ENCODE measurements around the gene SLC16A2.

Gene SLC16A2

DNA sequence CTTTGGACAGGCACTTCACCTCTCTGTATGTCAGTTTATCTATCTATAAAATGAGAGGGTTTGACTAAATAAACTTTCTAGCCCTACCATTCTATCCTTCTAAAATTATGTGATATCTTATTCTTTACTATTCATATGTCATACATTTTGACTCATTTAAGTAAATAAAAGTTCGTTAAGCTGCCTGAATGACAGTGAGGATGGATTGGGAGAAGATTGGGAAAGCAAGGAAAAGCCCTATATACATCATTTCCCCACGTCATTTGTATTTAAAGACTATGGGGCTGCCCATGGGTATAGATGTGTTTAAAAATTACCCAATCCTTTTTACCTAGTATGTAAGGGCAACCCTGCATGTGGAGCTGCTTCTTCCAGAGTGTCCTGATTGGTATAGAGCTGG, 5.3 kb downstream of the SLC16A2 start:
- Histone ChIP-seq H3K27ac (no peak overlapping the region), H3K4me3 (ENCODE audit: low read depth, low read length) (no peak overlapping the region), H3K36me3 (replicated peaks) (no peaks in the 10 kb centered on the region), H3K27me3 (replicated peaks) (no peaks in the 10 kb centered on the region)
- DNase-seq, result no peak
- in situ Hi-C loops (cut with HindIII; ENCODE audit: low pct_ligation_motif_present, low sequenced_read_pairs), result no loop called here
- TF ChIP-seq, protein P1, sequence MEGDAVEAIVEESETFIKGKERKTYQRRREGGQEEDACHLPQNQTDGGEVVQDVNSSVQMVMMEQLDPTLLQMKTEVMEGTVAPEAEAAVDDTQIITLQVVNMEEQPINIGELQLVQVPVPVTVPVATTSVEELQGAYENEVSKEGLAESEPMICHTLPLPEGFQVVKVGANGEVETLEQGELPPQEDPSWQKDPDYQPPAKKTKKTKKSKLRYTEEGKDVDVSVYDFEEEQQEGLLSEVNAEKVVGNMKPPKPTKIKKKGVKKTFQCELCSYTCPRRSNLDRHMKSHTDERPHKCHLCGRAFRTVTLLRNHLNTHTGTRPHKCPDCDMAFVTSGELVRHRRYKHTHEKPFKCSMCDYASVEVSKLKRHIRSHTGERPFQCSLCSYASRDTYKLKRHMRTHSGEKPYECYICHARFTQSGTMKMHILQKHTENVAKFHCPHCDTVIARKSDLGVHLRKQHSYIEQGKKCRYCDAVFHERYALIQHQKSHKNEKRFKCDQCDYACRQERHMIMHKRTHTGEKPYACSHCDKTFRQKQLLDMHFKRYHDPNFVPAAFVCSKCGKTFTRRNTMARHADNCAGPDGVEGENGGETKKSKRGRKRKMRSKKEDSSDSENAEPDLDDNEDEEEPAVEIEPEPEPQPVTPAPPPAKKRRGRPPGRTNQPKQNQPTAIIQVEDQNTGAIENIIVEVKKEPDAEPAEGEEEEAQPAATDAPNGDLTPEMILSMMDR (IDR thresholded peaks at IDR 0.05; ENCODE audit: low read depth, low read length, missing control alignments), result no peak

DNA sequence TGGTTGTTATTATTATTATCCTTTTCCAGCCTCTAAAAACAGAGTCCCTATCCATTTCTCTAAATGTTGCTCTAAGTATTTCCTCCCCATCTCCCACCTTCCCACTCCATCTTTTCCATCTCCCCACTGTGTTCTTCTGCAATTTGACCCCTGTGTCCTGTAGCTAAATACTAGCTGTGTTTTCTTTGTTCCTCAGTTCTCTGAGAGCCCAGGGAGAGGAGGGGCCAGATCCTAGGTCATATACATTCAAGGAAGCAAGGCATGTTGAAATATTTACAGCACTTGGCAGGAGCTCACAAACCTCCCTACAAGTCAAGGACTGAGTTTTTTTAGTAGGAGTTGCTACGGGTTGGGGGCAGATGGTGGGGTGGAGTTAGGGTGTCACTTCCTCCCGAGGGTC, 10.5 kb downstream of the SLC16A2 start:
- TF ChIP-seq, protein P1 (IDR thresholded peaks at IDR 0.05; ENCODE audit: low read depth, low read length, missing control alignments), result no peak
- Histone ChIP-seq H3K27ac (no peak overlapping the region), H3K4me3 (ENCODE audit: low read depth, low read length) (no peak overlapping the region), H3K36me3 (replicated peaks) (no peaks in the 10 kb centered on the region), H3K27me3 (replicated peaks) (no peaks in the 10 kb centered on the region)
- DNase-seq, result no peak
- in situ Hi-C loops (cut with HindIII; ENCODE audit: low pct_ligation_motif_present, low sequenced_read_pairs), result no loop called here

DNA sequence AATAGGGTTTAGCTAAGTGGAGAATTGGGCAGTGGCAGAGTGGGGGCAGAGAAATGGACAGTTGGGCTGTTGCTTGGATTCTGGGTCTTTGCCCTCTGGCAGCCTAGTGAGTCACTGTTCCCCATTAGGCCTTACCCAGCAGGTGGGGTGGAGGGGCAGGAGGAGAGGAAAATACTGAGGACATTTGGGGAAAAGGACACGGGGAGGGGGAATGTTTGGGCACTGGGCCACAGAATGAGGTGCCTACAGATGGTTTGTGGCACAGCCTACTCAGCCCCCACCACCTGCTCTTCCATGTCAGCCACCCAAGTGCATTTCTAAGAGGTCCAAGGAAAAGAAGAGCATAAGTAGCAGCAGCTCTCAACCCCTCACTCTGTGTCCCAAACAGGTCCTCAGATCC, 13.0 kb downstream of the SLC16A2 start:
- no peak for DNase-seq
- in situ Hi-C loops (cut with HindIII; ENCODE audit: low pct_ligation_motif_present, low sequenced_read_pairs), result no loop called here
- no peaks in the 10 kb centered on the region for H3K36me3 ChIP-seq (replicated peaks)
- no peak overlapping the region for H3K4me3 ChIP-seq (ENCODE audit: low read depth, low read length)
- no peaks in the 10 kb centered on the region for H3K27me3 ChIP-seq (replicated peaks)
- H3K27ac ChIP-seq, result no peak overlapping the region
- TF ChIP-seq, protein P1 (IDR thresholded peaks at IDR 0.05; ENCODE audit: low read depth, low read length, missing control alignments), result no peak

DNA sequence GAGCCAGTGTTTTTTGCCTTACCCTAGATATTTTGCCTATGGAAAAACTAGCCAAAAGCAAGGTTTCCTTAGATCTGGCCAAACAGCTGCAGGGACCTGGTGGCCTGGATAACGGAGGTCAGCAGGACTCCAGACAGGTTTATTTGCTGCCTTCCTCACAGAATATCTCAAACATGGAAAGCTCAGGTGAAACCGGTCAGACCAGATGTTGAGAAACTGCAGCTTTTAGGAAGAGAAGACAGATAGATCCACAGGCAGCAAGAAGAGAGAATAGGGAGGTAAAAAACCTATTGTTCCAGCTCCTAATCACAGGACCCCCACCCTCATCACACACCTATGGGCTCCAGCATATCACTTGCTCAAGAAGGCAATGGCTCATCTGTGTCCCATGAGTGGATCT, 16.2 kb downstream of the SLC16A2 start:
- DNase-seq, result no peak
- H3K4me3 ChIP-seq (ENCODE audit: low read depth, low read length), result no peak overlapping the region
- in situ Hi-C loops (cut with HindIII; ENCODE audit: low pct_ligation_motif_present, low sequenced_read_pairs), result no loop called here
- TF ChIP-seq, protein P1 (IDR thresholded peaks at IDR 0.05; ENCODE audit: low read depth, low read length, missing control alignments), result no peak
- H3K27ac ChIP-seq, result no peak overlapping the region
- H3K27me3 ChIP-seq (replicated peaks), result no peaks in the 10 kb centered on the region
- H3K36me3 ChIP-seq (replicated peaks), result no peaks in the 10 kb centered on the region

DNA sequence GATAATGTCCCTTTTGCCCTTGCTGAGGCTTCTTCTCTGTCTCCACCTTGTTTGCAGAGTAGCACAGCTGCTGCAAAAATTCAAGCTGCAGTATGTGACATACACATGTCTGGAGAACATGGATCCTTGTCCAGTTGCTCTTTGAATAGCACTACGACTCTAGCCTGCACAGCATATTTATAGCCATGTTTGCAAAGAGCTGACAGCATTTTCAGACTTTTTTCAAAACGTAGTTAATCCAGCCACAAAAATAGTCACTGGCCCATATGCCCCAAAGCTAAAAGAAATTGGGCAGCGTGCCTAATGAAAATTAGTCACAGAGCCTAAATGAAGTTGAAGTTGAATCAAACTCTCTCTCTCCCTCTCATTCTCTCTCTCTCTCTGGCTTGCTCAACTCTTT, 17.5 kb downstream of the SLC16A2 start:
- H3K4me3 ChIP-seq (ENCODE audit: low read depth, low read length), result no peak overlapping the region
- TF ChIP-seq, protein P1 (IDR thresholded peaks at IDR 0.05; ENCODE audit: low read depth, low read length, missing control alignments), result no peak
- H3K27me3 ChIP-seq (replicated peaks), result no peaks in the 10 kb centered on the region
- H3K27ac ChIP-seq, result no peak overlapping the region
- no peak for DNase-seq
- no peaks in the 10 kb centered on the region for H3K36me3 ChIP-seq (replicated peaks)
- in situ Hi-C loops (cut with HindIII; ENCODE audit: low pct_ligation_motif_present, low sequenced_read_pairs), result no loop called here

DNA sequence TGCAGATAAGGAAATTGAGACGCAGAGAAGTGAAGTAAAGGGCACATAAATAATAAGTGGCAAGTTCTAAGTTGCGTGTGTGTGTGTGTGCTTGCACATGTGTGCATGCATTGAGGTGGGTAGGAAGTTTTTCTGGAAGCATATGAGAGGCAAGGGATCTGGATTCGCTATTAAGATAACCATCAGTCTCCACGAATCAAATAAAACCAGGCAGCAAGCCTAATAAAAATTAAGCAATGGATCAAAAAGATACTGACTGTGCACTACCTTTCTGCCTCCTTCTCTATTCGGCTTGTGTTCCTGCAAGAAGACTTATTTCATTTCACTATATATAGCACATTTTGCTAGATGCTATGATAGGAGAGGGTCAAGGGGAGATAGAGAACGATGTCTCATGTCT, 23.8 kb downstream of the SLC16A2 start:
- no peaks in the 10 kb centered on the region for H3K36me3 ChIP-seq (replicated peaks)
- TF ChIP-seq, protein P1 (IDR thresholded peaks at IDR 0.05; ENCODE audit: low read depth, low read length, missing control alignments), result no peak
- no peak for DNase-seq
- H3K27ac ChIP-seq, result no peak overlapping the region
- in situ Hi-C loops (cut with HindIII; ENCODE audit: low pct_ligation_motif_present, low sequenced_read_pairs), result no loop called here
- H3K27me3 ChIP-seq (replicated peaks), result no peaks in the 10 kb centered on the region
- H3K4me3 ChIP-seq (ENCODE audit: low read depth, low read length), result no peak overlapping the region
